Activated CD4-positive, alpha-beta T cell treated with anti-CD3 and anti-CD28 coated beads, Interleukin-2, amount 50 U/mL, for 48 hours (primary cell): ENCODE measurements around the gene NUPR2.
"Not testable (repeated sequence)": the region's sequence is repeated elsewhere in the genome, so short reads cannot be mapped to it uniquely, and the experiment has no call there.

Experiments used
- DNase-seq, 2 experiments: peaks; one replicate each; pipeline ENCODE4 v3.0.0-alpha.2; 2020

NUPR2 gene, protein sequence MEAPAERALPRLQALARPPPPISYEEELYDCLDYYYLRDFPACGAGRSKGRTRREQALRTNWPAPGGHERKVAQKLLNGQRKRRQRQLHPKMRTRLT

DNA sequence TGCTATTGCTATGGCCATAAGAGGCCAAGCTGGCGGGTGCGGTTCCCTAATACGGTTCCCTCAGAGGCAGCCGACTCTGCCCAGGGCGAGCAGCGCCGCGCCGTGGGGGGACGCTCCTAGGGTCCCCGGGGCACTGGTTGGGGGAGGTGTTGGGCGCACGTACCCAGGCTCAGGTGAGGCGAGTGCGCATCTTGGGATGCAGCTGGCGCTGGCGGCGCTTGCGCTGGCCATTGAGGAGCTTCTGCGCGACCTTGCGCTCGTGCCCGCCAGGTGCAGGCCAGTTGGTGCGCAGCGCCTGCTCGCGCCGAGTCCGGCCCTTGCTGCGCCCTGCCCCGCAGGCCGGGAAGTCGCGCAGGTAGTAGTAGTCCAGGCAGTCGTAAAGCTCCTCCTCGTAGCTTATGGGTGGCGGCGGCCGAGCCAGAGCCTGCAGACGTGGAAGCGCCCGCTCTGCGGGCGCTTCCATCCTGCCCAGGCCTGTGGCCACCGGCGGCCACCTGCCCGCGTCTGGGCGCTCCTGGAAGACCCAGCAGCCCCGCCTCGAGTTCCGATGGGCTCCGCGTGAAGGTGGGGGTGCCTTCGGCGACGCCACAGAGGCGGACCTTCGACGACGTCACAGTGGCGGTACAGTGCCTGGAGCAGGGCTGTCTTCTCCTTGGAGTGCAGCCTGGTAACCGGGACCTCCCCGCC is at the start of gene NUPR2:
NUPR2 (minus strand) TSS at position 566 of the 687 bp plus-strand sequence; CDS start at position 463, 103 bp downstream.
- DNase-seq, result no peak

DNA sequence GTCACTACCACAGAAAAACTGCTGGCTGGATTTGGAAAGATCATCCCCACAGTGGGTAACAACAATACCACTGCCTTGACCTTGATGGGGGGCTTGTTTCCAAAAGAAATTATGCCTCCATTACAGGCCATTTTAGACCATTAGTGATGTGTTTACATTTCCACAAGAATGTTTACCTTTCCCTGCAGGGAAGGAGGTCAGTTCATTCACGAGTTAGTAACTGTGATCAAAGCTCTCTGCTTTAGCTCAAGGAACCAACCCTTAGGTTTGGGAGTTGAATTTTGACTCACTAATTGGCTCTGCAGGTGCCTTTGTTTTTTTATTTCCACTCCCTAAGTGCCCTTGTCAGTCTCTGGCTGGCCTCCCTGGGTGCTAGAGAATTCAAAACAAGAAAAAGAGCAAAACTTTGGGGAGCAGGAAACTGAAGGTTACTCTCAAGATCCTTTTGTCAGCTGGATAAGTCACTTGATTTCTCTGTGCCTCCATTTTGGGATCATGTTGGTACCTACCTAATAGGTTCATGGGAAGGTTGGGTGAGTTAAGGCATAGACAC is 41.1 kb upstream of the NUPR2 start:
- no peak for DNase-seq

DNA sequence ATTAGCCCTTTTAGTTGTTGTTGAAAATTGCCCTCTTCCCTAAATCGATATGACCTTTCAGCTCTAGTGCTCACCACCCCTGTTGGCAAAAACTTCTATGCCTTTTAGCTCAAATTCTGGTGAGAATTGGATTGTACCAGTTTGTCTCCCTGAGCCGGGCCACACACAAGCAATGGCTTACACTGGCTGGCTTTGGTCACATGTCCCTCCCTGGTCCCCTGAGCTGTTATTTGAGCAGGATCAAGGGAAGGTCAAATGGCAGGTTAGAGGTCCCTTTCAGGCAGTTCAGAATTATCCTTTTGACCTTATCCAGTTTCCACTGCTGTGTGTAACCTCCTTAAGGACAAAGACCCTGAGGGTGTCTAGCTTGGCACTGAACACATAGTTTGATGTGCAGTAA is 14.8 kb upstream of the NUPR2 start:
- DNase-seq, result not testable (repeated sequence)

DNA sequence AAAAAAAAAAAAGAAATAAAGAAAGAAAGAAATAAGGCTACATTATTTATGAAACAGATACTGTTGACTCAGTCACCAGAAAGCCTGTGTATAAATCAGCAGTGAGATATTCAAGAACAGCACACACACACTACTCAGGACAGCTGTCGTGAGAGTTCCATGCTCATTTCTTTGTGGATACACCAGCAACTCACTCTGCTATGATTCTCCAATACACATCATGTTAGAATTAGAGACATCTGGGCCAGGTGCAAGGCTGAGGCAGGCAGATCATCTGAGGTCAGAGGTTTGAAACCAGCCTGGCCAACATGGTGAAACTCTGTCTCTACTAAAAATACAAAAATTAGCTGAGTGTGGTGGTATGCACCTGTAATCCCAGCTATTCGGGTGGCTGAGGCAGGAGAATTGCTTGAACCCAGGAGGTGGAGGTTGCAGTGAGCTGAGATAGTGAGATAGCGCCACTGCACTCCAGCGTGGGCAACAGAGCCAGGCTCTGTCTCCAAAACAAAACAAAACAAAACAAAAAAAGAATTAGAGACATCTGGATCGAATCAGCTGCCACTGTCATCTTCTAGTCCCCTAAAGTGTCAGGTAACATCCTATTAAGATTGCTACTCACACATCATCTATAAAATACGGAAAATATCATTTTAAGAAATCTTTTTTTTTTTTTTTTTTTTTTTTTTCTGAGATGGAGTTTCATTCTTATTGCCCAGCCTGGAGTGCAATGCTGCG is 11.2 kb upstream of the NUPR2 start:
- DNase-seq, result no peak

DNA sequence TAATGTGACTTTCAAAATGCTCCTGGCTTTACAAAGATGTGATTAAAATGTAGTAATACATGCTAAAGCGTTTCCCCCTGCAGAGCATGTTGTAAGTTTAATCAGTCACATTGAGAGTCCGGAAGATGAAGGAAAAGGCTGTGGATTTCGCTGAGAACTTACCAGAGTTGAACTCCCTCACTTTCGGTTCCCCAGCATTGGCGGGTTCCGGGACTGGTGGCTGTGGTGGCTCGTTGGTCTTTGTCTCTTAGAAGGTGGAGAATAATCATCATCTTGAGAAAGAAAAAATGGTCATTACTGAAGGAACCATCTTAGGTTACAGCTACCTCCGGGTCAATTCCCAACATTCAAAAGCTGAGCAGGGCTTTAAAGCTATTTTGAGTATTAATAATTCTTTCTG is 9.6 kb upstream of the NUPR2 start:
- DNase-seq, result no peak

DNA sequence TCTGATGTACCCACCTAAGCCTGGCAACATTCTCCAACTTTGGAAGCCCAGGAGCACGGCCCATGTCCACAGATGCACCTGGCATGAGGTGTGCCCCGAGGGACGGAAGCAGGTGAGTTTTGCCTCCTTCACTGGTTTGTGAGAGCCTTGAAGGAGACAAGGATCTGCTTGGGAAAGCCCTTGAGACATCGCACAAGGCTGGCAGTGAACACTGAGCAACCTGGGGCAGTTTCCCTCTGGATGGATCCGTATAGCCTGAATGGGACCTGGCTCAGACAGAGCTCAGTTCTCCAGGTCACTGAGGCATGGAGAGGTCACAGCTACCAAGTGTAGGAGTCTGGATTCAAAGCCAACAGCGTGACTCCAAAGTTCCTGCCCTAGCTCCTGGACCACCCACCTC is 8.8 kb upstream of the NUPR2 start:
- no peak for DNase-seq

DNA sequence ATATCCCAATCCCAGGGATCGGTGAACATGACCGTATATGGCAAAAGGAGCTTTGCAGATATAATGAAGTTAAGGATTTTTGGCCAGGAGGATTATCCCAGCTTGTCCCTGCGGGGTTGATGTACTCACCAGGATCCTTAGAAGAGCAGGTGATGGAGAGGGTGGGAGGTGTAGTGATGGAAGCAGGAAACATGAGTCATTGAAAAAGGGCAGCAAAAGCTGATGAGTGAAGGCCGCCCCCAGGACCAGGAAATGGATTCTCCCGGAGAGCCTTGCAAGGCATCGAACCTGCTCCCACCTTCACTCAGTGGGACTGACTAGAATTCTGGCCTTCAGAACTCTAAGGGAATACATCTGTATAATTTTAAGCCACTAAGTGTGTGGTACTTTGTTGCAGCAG is 5.2 kb upstream of the NUPR2 start:
- no peak for DNase-seq

DNA sequence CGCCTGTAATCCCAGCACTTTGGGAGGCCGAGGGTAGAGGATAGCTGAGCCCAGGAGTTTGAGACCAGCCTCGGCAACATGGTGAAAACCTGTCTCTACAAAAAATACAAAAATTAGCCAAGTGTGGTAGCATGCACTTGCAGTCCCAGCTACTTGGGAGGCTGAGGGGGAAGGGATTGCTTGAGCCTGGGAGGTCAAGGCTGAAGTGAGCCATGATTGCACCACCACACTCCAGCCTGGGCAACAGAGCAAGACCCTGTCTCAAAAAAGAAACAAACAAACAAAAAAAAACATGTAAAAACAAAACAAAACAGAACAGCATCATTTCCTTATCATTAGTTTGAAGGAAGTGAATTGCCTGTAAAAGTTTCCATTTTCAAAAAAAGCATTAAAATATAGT is 4.0 kb downstream of the NUPR2 start:
- not testable (repeated sequence) for DNase-seq

DNA sequence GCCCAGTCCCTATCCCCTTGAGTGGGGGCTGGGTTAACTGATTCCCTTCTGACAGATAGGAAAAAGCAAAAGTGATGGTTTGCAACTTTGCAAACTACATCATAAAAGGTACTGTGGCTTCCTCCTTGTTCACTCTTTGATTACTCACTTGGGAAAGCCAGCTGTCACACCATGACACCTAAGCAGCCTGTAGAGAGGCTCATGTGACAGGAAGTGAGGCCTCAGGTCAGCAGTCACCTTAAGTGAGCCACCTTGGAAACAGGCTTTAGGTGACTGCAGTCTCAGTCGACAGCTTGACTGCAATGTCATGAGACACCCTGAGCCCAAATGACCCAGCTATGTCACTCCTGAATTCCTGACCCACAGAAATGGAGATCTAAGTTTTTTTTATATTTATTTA is 5.6 kb downstream of the NUPR2 start:
- DNase-seq, result no peak

DNA sequence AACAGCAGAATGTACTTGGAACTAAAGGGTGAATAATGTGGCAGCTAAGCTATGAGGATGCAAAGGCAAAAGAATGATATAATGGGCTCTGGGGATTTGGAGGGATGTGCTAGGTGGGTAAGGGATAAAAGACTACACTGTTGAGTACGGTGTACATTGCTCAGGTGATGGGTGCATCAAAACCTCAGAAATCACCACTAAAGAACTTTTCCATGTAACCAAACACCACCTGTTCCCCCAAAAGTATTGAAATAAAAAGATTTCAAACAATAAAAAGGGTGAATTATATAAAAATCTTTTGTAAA is 8.3 kb downstream of the NUPR2 start:
- no peak for DNase-seq

DNA sequence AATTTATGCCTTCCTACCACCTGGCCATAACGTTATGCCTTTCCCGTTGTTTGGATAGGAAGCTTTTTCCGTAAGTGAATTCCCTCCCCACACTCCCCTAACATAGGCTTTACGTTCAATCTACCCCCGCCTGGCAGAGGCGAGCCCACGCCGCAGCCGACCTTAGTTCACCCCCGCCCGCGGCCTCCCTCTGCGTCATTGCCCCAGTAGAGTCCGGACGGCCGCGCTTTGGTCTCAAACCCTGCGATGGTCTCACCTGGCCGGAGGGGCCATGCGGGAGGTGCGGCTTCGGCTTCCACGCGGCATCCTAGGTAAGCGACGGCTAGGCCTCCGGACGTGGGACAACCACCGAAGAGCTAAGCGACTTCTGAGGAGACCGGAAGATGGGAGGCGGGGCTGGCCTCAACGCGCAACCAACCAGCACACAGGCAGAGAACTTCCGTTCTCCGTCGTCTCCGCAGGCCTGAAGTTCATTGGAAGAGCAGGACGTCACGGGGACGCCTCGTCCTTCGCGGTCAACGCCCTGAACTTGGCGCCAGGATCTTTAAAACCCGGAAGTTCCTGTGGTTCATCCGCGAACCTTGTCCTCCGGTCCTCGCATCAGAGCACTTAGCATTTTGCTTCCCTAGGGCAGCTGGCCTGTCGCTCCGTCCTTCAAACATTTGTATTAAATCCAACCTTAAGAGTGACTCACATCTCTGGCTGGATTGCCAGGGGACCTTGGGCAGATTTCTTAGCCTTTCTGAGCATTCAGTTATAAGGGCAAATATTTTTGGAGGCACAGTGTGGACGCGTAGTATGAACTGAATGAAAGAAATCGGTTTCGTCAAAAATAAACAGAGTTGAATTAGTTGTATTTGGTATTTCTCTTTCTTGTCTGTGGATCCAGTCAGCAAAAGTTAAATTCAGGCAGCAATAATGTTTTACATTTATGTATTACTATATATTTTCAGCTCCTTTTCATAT is 9.8 kb downstream of the NUPR2 start, which contains the start of gene CHCHD2:
CHCHD2 (minus strand) TSS at position 369 of the 966 bp plus-strand sequence; CDS start at position 306, 63 bp downstream.
- peak; percentile 90 to 93 for DNase-seq

DNA sequence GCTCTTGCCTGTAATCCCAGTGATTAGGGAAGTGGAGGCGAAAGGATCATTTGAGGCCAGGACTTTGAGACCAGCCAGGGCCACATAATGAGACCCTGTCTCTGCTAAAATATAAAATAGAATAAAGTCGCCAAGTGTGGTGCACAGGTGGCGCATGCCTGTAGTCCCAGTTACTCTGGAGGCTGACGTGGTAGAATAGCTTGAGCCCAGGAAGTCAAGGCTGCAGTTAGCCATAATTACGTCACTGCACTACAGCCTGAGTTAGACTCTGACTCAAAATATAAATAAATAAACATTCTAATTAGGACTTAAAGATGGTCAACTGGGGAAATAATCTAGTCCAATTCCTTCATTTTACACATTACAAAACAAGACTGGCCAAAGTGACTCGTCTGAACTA is 10.7 kb downstream of the NUPR2 start:
- DNase-seq, result peak; percentile 12 to 28

DNA sequence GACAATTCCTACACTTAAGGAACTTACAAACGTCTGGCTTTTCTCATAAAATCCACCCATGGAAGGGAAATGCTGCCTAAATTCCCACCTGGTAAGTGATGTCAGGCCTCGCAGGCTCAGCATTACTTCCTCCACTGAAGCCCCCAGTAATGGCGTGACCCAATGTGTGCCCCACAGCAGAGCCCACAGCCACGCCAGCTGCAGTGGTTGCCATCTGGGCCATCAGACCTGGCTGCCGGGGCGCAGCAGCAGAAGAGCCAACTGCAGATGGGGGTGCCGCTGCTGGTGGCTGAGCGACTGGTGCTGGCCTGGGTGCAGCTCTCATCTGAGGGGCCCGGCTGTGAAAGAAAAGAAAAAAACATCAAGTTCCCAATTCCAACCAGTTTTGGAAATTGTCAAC is 12.1 kb downstream of the NUPR2 start:
- not testable (repeated sequence) for DNase-seq

DNA sequence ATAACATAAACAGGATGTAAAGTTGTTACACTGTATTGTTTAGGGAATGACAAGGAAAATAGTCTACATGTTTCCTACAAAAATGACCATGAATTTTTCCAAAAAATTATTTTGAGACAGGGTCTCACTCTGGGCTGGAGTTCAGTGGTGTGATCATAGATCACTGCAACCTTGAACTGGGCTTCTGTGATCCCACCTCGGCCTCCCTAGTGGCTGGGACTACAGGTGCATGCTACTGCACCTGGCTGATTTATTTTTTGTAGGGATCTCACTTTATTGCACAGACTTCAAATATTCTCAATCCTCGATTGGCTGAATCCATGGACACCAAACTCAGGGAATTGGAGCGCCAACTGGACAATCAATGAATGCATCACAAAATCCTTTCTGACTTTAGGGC is 16.6 kb downstream of the NUPR2 start:
- no peak for DNase-seq

DNA sequence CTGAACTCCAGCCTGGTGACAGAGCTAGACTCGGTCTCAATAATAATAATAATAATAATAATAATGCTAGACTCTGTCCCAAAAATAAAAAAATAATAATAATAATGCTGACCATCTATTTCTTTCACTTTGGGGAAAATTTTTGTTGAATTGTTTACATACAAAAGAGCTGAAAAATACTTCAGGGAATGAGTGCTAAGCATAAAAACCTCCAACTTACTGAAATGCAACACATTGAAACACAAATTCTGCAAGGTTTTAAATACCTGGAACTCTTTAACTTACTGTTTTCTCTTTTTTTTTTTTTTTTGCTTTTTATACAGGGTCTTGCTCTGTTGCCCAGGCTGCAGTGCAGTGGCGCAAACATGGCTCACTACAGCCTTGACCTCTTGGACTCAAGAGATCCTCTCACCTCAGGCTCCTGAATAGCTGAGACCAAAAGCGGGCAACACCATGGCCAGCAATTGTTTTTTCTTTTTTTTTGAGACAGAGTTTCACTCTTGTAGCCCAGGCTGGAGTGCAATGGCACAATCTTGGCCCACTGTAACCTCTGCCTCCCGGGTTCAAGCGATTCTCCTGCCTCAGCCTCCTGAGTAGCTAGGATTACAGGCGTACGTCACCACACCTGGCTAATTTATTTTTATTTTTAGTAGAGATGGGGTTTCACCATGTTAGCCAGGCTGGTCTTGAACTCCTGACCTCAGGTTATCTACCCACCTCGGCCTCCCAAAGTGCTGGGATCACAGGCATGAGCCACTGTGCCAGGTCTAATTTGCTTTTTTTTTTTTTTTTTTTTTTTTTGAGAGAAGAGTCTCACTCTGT is 17.8 kb downstream of the NUPR2 start:
- DNase-seq, result not testable (repeated sequence)

DNA sequence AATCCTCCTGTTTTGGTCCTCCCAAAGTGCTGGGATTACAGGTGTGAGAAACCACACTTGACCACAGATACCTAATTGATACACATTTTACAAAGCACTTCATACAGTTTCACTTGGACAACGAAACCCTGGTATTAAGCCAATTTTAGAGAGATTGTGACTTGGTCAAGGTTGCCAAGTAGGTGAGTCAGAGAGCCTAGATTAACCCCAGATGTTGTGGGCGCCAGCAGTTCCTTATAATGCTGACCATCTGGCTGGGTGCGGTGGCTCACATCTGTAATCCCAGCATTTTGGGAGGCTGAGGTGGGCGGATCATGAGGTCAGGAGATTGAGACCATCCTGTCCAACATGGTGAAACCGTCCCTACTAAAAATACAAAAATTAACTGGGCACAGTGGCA is 18.5 kb downstream of the NUPR2 start:
- no peak for DNase-seq

DNA sequence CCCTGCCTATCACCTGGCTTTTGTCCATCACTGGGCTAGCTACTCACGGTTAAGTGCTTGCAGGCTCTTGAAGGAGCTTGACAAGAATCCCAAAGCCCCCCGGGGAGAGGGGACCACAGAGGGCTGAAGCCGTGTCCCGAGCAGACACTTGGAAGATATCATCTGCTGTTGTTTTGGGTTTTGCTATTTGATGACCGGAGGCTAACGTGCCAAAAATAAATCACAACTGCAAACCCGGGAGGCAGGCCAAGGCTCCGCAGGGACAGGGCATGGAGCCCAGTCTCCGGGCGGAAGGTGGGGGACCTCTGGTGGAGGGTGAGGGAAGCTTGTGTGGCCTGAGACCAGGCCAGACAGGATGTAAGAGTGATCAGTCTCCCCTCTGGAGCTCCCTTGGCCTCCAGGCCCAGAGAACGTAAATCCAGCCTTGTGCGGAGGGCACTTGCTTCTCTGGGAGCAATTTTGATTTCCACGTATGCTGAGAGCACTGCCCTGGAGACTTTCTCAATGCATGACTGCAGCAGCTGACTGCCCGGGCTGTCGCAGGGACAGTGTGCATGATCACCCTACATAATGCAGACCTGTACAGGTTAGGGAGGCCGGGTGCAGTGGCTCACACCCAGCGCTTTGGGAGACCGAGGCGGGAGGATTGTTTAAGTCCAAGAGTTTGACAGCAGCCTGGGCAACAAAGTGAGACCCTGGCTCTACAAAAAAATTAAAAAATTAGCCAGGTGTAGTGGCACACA is 23.3 kb downstream of the NUPR2 start, which contains the start of gene PHKG1:
PHKG1 (minus strand) TSS at position 164 of the 743 bp plus-strand sequence. CDS start 4,011 bp downstream, outside the sequence.
- no peak for DNase-seq

DNA sequence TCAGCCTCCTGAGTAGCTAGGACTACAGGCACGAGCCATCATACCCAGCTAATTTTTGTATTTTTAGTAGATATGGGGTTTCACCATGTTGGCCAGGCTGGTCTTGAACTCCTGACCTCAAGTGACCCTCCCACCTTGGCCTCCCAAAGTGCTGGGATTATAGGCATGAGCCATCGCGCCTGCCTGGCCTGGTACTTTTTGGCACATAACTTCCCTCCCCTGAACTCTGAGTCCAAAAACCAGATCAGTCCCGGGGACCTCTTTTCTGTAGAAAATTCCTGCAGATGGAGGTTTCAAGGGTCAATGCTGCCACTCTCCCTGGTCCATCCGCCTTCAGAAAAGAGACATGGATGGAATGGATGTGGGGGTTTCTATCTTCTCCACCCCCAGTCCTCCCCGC is 23.8 kb downstream of the NUPR2 start:
- DNase-seq, result not testable (repeated sequence)

DNA sequence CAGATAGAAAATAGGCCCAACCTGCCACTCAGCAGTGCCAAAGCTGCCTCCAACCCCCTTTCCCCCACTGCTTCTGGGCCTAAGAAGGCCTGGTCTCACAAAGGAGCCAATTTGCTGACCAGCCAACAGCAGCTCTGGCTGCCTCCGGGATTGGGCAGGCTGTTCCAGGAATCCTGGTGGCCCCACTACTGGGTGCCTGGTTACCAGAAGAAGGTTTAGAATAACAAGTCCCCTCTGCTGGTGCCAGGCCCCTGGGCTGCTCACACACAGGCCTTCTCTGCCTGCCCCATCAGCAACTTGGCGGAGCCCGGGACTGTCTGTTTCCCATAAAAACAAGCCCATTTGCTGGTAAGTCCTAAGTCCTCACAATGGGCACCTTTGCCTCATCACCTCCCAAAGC is 24.6 kb downstream of the NUPR2 start:
- DNase-seq, result no peak

DNA sequence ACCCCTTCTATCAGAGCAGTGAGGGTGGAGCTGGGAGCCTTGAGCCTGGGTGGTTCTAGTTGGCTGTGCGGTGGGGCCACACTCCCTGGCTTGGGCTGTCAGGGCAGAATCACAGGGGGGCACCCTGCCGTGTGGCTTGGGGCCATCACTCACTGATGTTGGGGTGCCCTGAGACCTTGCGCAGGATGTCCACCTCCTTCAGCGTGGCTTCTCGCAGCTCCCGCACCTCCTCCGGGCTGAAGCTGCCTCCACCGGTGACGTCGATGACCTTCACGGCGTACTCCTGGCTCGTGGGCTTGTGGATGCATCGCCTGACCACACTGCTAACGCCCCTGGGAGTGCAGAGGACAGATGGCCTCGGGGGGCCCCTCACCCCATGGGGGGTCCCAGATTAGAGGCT is 28.8 kb downstream of the NUPR2 start:
- no peak for DNase-seq

DNA sequence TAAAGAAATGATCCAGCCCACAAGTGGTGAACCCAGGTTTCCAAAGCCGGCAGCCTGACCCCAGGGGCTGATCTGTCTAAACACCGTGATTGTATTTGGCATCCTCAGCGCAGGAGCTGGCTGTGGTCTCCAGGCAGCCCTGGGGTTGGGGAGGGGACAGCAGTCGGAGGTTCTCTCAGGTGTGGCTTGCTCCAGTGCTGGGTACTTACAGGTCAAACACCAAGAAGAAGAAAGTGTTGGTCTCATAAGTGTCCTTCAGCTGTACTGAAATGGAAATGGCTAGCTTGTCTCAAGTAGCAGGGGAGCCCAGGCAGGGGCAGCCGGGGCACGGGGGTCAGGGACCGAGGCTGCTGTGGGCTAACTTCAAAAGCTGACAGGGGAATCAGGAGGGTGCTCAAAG is 29.5 kb downstream of the NUPR2 start:
- no peak for DNase-seq
